ENCODE measurements around the gene TRIM2. TPM values are rescaled to one million over a fixed set of nuclear protein-coding genes. Genes with fewer than 3 reads are reported as not detected.

Gene TRIM2
- total RNA-seq, 2 experiments from 2014 or later: 1.9 to 3.4 TPM

DNA sequence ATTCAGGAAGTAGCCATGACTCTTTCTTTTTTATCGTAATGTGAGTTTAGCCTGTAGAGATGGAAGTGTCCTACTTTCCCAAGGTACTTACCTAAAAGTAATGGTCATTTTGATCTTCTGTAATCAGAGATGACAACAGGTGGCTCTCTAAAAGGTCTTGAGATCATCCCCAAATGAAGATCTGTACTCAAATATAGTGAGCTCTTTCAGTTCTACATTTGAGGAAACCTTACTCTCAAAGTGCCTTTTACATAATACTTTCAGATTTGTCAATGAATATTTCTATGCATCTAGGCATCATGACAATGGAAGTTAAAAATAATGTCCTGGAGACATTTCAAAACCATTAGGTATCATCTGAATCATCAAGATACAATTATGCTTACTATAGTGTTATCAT is 123.0 kb downstream of the TRIM2 start:
- POLR2A ChIA-PET: no interaction called here
- Histone ChIP-seq H3K4me3 (ENCODE audit: low read length) (no peak overlapping the region), H3K36me3 (ENCODE audit: insufficient read depth, low read length) (no peaks in the 10 kb centered on the region), H3K4me1 (ENCODE audit: insufficient read depth, low read length) (no peaks in the 10 kb centered on the region), H3K27ac (ENCODE audit: low read depth in 1 of 2, low read length in 2 of 2) (no peak overlapping the region), H3K27me3 (ENCODE audit: control insufficient read depth in 1 of 2, insufficient read depth in 2 of 2, low read length in 2 of 2) (no peaks in the 10 kb centered on the region), H3K9me3 (ENCODE audit: control insufficient read depth in 1 of 2, insufficient read depth in 1 of 2, low read length in 2 of 2) (no peaks in the 10 kb centered on the region)
- H3K27me3 Mint-ChIP-seq: no peaks in the 10 kb centered on the region
- TF ChIP-seq, protein P1, sequence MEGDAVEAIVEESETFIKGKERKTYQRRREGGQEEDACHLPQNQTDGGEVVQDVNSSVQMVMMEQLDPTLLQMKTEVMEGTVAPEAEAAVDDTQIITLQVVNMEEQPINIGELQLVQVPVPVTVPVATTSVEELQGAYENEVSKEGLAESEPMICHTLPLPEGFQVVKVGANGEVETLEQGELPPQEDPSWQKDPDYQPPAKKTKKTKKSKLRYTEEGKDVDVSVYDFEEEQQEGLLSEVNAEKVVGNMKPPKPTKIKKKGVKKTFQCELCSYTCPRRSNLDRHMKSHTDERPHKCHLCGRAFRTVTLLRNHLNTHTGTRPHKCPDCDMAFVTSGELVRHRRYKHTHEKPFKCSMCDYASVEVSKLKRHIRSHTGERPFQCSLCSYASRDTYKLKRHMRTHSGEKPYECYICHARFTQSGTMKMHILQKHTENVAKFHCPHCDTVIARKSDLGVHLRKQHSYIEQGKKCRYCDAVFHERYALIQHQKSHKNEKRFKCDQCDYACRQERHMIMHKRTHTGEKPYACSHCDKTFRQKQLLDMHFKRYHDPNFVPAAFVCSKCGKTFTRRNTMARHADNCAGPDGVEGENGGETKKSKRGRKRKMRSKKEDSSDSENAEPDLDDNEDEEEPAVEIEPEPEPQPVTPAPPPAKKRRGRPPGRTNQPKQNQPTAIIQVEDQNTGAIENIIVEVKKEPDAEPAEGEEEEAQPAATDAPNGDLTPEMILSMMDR (IDR thresholded peaks at IDR 0.05): no peak
- H3K9me3 Mint-ChIP-seq: no peaks in the 10 kb centered on the region
- CTCF ChIA-PET: no interaction called here
- no peak for DNase-seq
- H3K4me3 Mint-ChIP-seq: no peak overlapping the region
- ATAC-seq (ENCODE audit: poor library complexity): no peak
- no peaks in the 10 kb centered on the region for H3K36me3 Mint-ChIP-seq (ENCODE audit: low read depth)
- no peak overlapping the region for H3K27ac Mint-ChIP-seq
- no peaks in the 10 kb centered on the region for H3K4me1 Mint-ChIP-seq (ENCODE audit: low read depth)
- intact Hi-C loops (cut with DNase I, micrococcal nuclease): no loop called here

GRCh38 chr4:153332936-153333335 is 128.7 kb downstream of the TRIM2 start:
- intact Hi-C loops (cut with DNase I, micrococcal nuclease): no loop called here
- Histone ChIP-seq H3K27ac (ENCODE audit: low read depth in 1 of 2, low read length in 2 of 2) (no peak overlapping the region), H3K4me3 (ENCODE audit: low read length) (no peak overlapping the region), H3K9me3 (ENCODE audit: control insufficient read depth in 1 of 2, insufficient read depth in 1 of 2, low read length in 2 of 2) (no peaks in the 10 kb centered on the region), H3K27me3 (ENCODE audit: control insufficient read depth in 1 of 2, insufficient read depth in 2 of 2, low read length in 2 of 2) (no peaks in the 10 kb centered on the region), H3K36me3 (ENCODE audit: insufficient read depth, low read length) (no peaks in the 10 kb centered on the region), H3K4me1 (ENCODE audit: insufficient read depth, low read length) (no peaks in the 10 kb centered on the region)
- H3K4me3 Mint-ChIP-seq: no peak overlapping the region
- H3K27ac Mint-ChIP-seq: no peak overlapping the region
- no peaks in the 10 kb centered on the region for H3K27me3 Mint-ChIP-seq
- ChIA-PET POLR2A (no interaction called here), CTCF (no interaction called here)
- no peaks in the 10 kb centered on the region for H3K9me3 Mint-ChIP-seq
- no peaks in the 10 kb centered on the region for H3K36me3 Mint-ChIP-seq (ENCODE audit: low read depth)
- ATAC-seq (ENCODE audit: poor library complexity) (no peak), DNase-seq (no peak)
- no peaks in the 10 kb centered on the region for H3K4me1 Mint-ChIP-seq (ENCODE audit: low read depth)
- TF ChIP-seq, protein P1 (IDR thresholded peaks at IDR 0.05): no peak

- POLR2A ChIA-PET: no interaction called here
- no peaks in the 10 kb centered on the region for H3K27me3 Mint-ChIP-seq
- H3K36me3 Mint-ChIP-seq (ENCODE audit: low read depth): no peaks in the 10 kb centered on the region
- no peak for DNase-seq
- Histone ChIP-seq H3K27ac (ENCODE audit: low read depth in 1 of 2, low read length in 2 of 2) (no peak overlapping the region), H3K4me1 (ENCODE audit: insufficient read depth, low read length) (no peaks in the 10 kb centered on the region), H3K36me3 (ENCODE audit: insufficient read depth, low read length) (no peaks in the 10 kb centered on the region), H3K4me3 (ENCODE audit: low read length) (no peak overlapping the region), H3K9me3 (ENCODE audit: control insufficient read depth in 1 of 2, insufficient read depth in 1 of 2, low read length in 2 of 2) (no peaks in the 10 kb centered on the region), H3K27me3 (ENCODE audit: control insufficient read depth in 1 of 2, insufficient read depth in 2 of 2, low read length in 2 of 2) (no peaks in the 10 kb centered on the region)
- CTCF ChIA-PET: no interaction called here
- TF ChIP-seq, protein P1 (IDR thresholded peaks at IDR 0.05): no peak
- H3K27ac Mint-ChIP-seq: no peak overlapping the region
- no peak overlapping the region for H3K4me3 Mint-ChIP-seq
- no peaks in the 10 kb centered on the region for H3K4me1 Mint-ChIP-seq (ENCODE audit: low read depth)
- no peak for ATAC-seq (ENCODE audit: poor library complexity)
- intact Hi-C loops (cut with DNase I, micrococcal nuclease): no loop called here
- H3K9me3 Mint-ChIP-seq: no peaks in the 10 kb centered on the region
These were observed 129.6 kb downstream of the TRIM2 start for GRCh38 chr4:153333874-153334273.
